Uterus (tissue), 2 donors: ENCODE results near the gene FAM98B.

ENCODE experiments used
- POLR2A ChIP-seq, 2 donors: fragments of 450-650 bp; IDR thresholded peaks; one replicate each; pipeline ENCODE4 v1.6.1; 2016; ENCODE audit warnings: antibody characterized with exemption in 2 of 2, mild to moderate bottlenecking in 1 of 2, moderate library complexity in 1 of 2
- TF ChIP-seq, protein P1 (sequence below), 4 experiments: fragments of 200-600 bp in 2 of 4; fragments of 450-650 bp in 2 of 4; sonication (generic) in 2 of 4; IDR thresholded peaks; one replicate each; pipeline ENCODE4 v1.5.1; 2016 to 2019; ENCODE audit warnings: antibody characterized with exemption in 4 of 4, mild to moderate bottlenecking in 2 of 4, moderate library complexity in 1 of 4

DNA sequence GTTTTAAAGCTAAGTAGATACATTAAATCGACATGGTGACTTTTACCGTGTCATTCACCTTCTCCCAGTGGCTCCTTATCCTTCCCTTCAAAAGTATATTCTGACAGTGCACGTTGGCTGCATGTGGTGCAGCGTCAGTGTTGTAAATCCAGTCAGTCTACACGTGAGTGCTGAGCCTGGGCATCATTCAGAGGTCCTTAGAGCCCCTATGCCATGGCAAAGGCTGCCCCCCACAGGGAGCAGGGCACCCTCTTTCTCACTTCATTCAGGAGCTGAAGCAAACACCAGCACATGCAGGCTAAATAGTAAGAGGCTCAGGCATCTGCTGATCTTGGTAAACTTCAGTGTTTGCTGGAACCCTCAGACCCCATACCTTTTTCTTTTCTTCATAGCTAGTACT, 67.4 kb downstream of the FAM98B start:
- TF ChIP-seq, protein P1, sequence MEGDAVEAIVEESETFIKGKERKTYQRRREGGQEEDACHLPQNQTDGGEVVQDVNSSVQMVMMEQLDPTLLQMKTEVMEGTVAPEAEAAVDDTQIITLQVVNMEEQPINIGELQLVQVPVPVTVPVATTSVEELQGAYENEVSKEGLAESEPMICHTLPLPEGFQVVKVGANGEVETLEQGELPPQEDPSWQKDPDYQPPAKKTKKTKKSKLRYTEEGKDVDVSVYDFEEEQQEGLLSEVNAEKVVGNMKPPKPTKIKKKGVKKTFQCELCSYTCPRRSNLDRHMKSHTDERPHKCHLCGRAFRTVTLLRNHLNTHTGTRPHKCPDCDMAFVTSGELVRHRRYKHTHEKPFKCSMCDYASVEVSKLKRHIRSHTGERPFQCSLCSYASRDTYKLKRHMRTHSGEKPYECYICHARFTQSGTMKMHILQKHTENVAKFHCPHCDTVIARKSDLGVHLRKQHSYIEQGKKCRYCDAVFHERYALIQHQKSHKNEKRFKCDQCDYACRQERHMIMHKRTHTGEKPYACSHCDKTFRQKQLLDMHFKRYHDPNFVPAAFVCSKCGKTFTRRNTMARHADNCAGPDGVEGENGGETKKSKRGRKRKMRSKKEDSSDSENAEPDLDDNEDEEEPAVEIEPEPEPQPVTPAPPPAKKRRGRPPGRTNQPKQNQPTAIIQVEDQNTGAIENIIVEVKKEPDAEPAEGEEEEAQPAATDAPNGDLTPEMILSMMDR (IDR thresholded peaks at IDR 0.05), result no peak
- no peak for TF ChIP-seq POLR2A (IDR thresholded peaks at IDR 0.05)
